Nephron (organoid): ENCODE data around the gene LIPH.

Source experiments
- H3K27ac Mint-ChIP-seq, 3 experiments: 2 replicates each; pipeline ENCODE4 v1.8.0; 2020; ENCODE audit warnings: mixed read lengths in 3 of 3, mild to moderate bottlenecking in 2 of 3, moderate library complexity in 1 of 3
- H3K27me3 Mint-ChIP-seq: 2 replicates; pipeline ENCODE4 v1.8.0; 2021; ENCODE audit warnings: low read depth, mild to moderate bottlenecking, moderate library complexity, mixed read lengths
- H3K36me3 Mint-ChIP-seq: 2 replicates; pipeline ENCODE4 v1.8.0; 2020; ENCODE audit warnings: low read depth, mixed read lengths
- H3K4me1 Mint-ChIP-seq: 2 replicates; pipeline ENCODE4 v1.8.0; 2020; ENCODE audit warnings: mixed read lengths
- H3K4me3 Mint-ChIP-seq, 3 experiments: 2 replicates each; pipeline ENCODE4 v1.8.0; 2020; ENCODE audit warnings: mild to moderate bottlenecking in 3 of 3, mixed read lengths in 3 of 3, moderate library complexity in 2 of 3
- H3K9me3 Mint-ChIP-seq: 2 replicates; pipeline ENCODE4 v1.8.0; 2020; ENCODE audit warnings: mixed read lengths
- CTCF ChIP-seq, 3 experiments: fragments of 200-600 bp; sonication (generic); IDR thresholded peaks; one replicate each; pipeline ENCODE4 v1.5.0; 2021; ENCODE audit warnings: antibody characterized with exemption in 3 of 3; ENCODE audit not compliant: unreplicated experiment in 3 of 3

The LIPH gene

GRCh38 chr3:185552358-185552877 is at the start of gene LIPH:
LIPH (minus strand) TSS chr3:185552588; CDS start chr3:185552471, 117 bp downstream.
- H3K36me3 Mint-ChIP-seq: no peaks in the 10 kb centered on the region
- no peak for TF ChIP-seq CTCF (IDR thresholded peaks at IDR 0.05; ENCODE audit: unreplicated experiment in 3 of 3)
- peaks cover 6% of the 10 kb centered on the region for H3K27me3 Mint-ChIP-seq
- H3K27ac Mint-ChIP-seq: peak within 1 kb of the TSS in 1 of 3 experiments; percentile 8
- H3K4me3 Mint-ChIP-seq: no peak within 1 kb of the TSS
- H3K4me1 Mint-ChIP-seq: peaks cover 6% of the 10 kb centered on the region
- H3K9me3 Mint-ChIP-seq: no peaks in the 10 kb centered on the region

GRCh38 chr3:185595526-185595925 is 43.1 kb upstream of the LIPH start:
- TF ChIP-seq CTCF (IDR thresholded peaks at IDR 0.05; ENCODE audit: unreplicated experiment in 3 of 3): no peak
- no peaks in the 10 kb centered on the region for H3K4me1 Mint-ChIP-seq
- no peak overlapping the region for H3K27ac Mint-ChIP-seq
- H3K4me3 Mint-ChIP-seq: no peak overlapping the region
- no peaks in the 10 kb centered on the region for H3K27me3 Mint-ChIP-seq
- H3K9me3 Mint-ChIP-seq: no peaks in the 10 kb centered on the region
- H3K36me3 Mint-ChIP-seq: peaks cover 23% of the 10 kb centered on the region

GRCh38 chr3:185594073-185594472 is 41.7 kb upstream of the LIPH start:
- Mint-ChIP-seq H3K36me3 (peaks cover 12% of the 10 kb centered on the region), H3K27ac (no peak overlapping the region), H3K4me3 (no peak overlapping the region), H3K27me3 (no peaks in the 10 kb centered on the region), H3K4me1 (no peaks in the 10 kb centered on the region), H3K9me3 (no peaks in the 10 kb centered on the region)
- TF ChIP-seq CTCF (IDR thresholded peaks at IDR 0.05; ENCODE audit: unreplicated experiment in 3 of 3): no peak

GRCh38 chr3:185586686-185587039 is 34.3 kb upstream of the LIPH start:
- H3K9me3 Mint-ChIP-seq: no peaks in the 10 kb centered on the region
- H3K4me1 Mint-ChIP-seq: peaks cover 19% of the 10 kb centered on the region
- H3K4me3 Mint-ChIP-seq: peak overlapping the region; percentile 87 to 89 (median 87)
- TF ChIP-seq CTCF (IDR thresholded peaks at IDR 0.05; ENCODE audit: unreplicated experiment in 3 of 3): no peak
- H3K36me3 Mint-ChIP-seq: no peaks in the 10 kb centered on the region
- peaks cover 14% of the 10 kb centered on the region for H3K27me3 Mint-ChIP-seq
- peak overlapping the region; percentile 50 to 88 (median 82) for H3K27ac Mint-ChIP-seq

- Mint-ChIP-seq H3K4me1 (peaks cover 19% of the 10 kb centered on the region), H3K9me3 (no peaks in the 10 kb centered on the region), H3K4me3 (peak within 1 kb of the TSS; percentile 87 to 89 (median 87)), H3K27ac (peak within 1 kb of the TSS; percentile 50 to 88 (median 82)), H3K27me3 (peaks cover 14% of the 10 kb centered on the region), H3K36me3 (no peaks in the 10 kb centered on the region)
- no peak for TF ChIP-seq CTCF (IDR thresholded peaks at IDR 0.05; ENCODE audit: unreplicated experiment in 3 of 3)
These were observed 33.7 kb upstream of the LIPH start, which contains the start of gene SENP2 for GRCh38 chr3:185585859-185586685. SENP2 (plus strand) TSS chr3:185586295; CDS start chr3:185586414, 119 bp downstream.
